CD14-positive monocyte (primary cell): ENCODE measurements around the gene EXOC3L4. TPM values are rescaled to one million over a fixed set of nuclear protein-coding genes. Genes with fewer than 3 reads are reported as not detected.

ENCODE experiments used
- DNase-seq, 3 donors: peaks; one replicate each; pipeline ENCODE4 v3.0.0-alpha.2; 2011 to 2022
- H2AFZ ChIP-seq: 2 replicates; pipeline ENCODE4 v1.6.0; 2012; ENCODE audit warnings: mild to moderate bottlenecking, low read depth, low read length, inconsistent platforms; ENCODE audit not compliant: insufficient read depth, poor library complexity, severe bottlenecking
- H3K27ac ChIP-seq, 2 donors: 1 replicate in 1 of 2; 2 replicates in 1 of 2; pipeline ENCODE4 v1.5.1; 2012 to 2013; ENCODE audit warnings: low read length in 2 of 2, control low read depth in 1 of 2, inconsistent platforms in 1 of 2, low read depth in 1 of 2, mild to moderate bottlenecking in 1 of 2
- H3K27me3 ChIP-seq, 2 donors: one replicate each; pipeline versions ENCODE4 v1.6.0 to v1.6.1; 2011 to 2013; ENCODE audit warnings: low read length in 2 of 2; ENCODE audit not compliant: control insufficient read depth in 2 of 2, insufficient read depth in 2 of 2
- H3K36me3 ChIP-seq, 2 donors: replicated peaks in 1 of 2; 1 replicate in 1 of 2; 2 replicates in 1 of 2; pipeline versions ENCODE4 v1.5.1 to v1.6.1; 2012 to 2013; ENCODE audit warnings: low read length in 2 of 2, control low read depth in 1 of 2, inconsistent platforms in 1 of 2, mild to moderate bottlenecking in 1 of 2; ENCODE audit not compliant: insufficient read depth in 2 of 2, control insufficient read depth in 1 of 2
- H3K4me1 ChIP-seq, 2 donors: 1 replicate in 1 of 2; 2 replicates in 1 of 2; pipeline versions ENCODE4 v1.5.1 to v1.6.1; 2012 to 2013; ENCODE audit warnings: low read length in 2 of 2, control low read depth in 1 of 2, inconsistent platforms in 1 of 2, mild to moderate bottlenecking in 1 of 2, moderate library complexity in 1 of 2; ENCODE audit not compliant: insufficient read depth in 2 of 2, control insufficient read depth in 1 of 2
- H3K4me2 ChIP-seq: replicated peaks from 2 replicates; pipeline ENCODE3; 2012; ENCODE audit warnings: low read length, moderate library complexity, mild to moderate bottlenecking; ENCODE audit not compliant: poor library complexity, severe bottlenecking; ENCODE audit errors: extremely low read depth
- H3K4me3 ChIP-seq, 3 experiments: fragments of 200-600 bp in 1 of 3; sonication (generic) in 1 of 3; replicated peaks in 1 of 3; 1 replicate in 2 of 3; 2 replicates in 1 of 3; pipeline ENCODE4 v1.5.1; 2011 to 2013; ENCODE audit warnings: low read length in 3 of 3, mild to moderate bottlenecking in 3 of 3, control low read depth in 2 of 3, low read depth in 2 of 3, inconsistent platforms in 1 of 3, moderate library complexity in 1 of 3
- H3K79me2 ChIP-seq: 2 replicates; pipeline ENCODE4 v1.6.0; 2012; ENCODE audit warnings: mild to moderate bottlenecking, control low read depth, inconsistent platforms, low read length, moderate library complexity; ENCODE audit not compliant: insufficient read depth
- H3K9ac ChIP-seq: 2 replicates; pipeline ENCODE4 v1.6.0; 2017; ENCODE audit warnings: low read length, mild to moderate bottlenecking; ENCODE audit not compliant: insufficient read depth, poor library complexity, severe bottlenecking
- H3K9me3 ChIP-seq, 2 donors: replicated peaks in 1 of 2; 1 replicate in 1 of 2; 2 replicates in 1 of 2; pipeline versions ENCODE4 v1.5.1 to v1.6.1; 2012 to 2013; ENCODE audit warnings: low read length in 2 of 2, control low read depth in 1 of 2; ENCODE audit not compliant: control insufficient read depth in 1 of 2, insufficient read depth in 1 of 2
- H4K20me1 ChIP-seq: 2 replicates; pipeline ENCODE4 v1.6.0; 2012; ENCODE audit warnings: mild to moderate bottlenecking, low read length, control low read depth, moderate library complexity; ENCODE audit not compliant: insufficient read depth
- H3K27ac Mint-ChIP-seq, 7 donors: one replicate each; pipeline ENCODE4 v1.8.0; 2020; ENCODE audit warnings: mild to moderate bottlenecking in 7 of 7, mixed read lengths in 7 of 7, moderate library complexity in 6 of 7, inconsistent platforms in 2 of 7
- H3K27me3 Mint-ChIP-seq, 3 donors: one replicate each; pipeline ENCODE4 v1.8.0; 2021 to 2022; ENCODE audit warnings: low read depth in 3 of 3, mild to moderate bottlenecking in 3 of 3, mixed read lengths in 3 of 3, moderate library complexity in 3 of 3, inconsistent platforms in 1 of 3
- H3K36me3 Mint-ChIP-seq, 2 donors: one replicate each; pipeline ENCODE4 v1.8.0; 2020; ENCODE audit warnings: mixed read lengths in 2 of 2, inconsistent platforms in 1 of 2, mild to moderate bottlenecking in 1 of 2
- H3K4me1 Mint-ChIP-seq: one replicate; pipeline ENCODE4 v1.8.0; 2020; ENCODE audit warnings: mild to moderate bottlenecking, mixed read lengths
- H3K4me3 Mint-ChIP-seq, 2 donors: one replicate each; pipeline ENCODE4 v1.8.0; 2020; ENCODE audit warnings: mild to moderate bottlenecking in 2 of 2, mixed read lengths in 2 of 2, moderate library complexity in 1 of 2
- H3K9me3 Mint-ChIP-seq, 7 donors: one replicate each; pipeline ENCODE4 v1.8.0; 2020 to 2022; ENCODE audit warnings: mixed read lengths in 7 of 7, mild to moderate bottlenecking in 6 of 7, moderate library complexity in 6 of 7, inconsistent platforms in 2 of 7
- WGBS: methylation state at CpG from one replicate; pipeline ENCODE4 v1.1.5; 2013; ENCODE audit warnings: missing lambda C conversion rate; ENCODE audit not compliant: insufficient coverage; 5-methylcytosine and 5-hydroxymethylcytosine counted together
- intact Hi-C, 2 donors: fragments of 100-400 bp; cut with micrococcal nuclease; formaldehyde crosslinking; loops; one replicate each; pipeline versions ENCODE4 v1.15.0 to v1.15.1; 2023
- polyA plus RNA-seq, 3 donors: library from polyadenylated mRNA; depleted of rRNA in 1 of 3; unstranded in 2 of 3; stranded (reverse) in 1 of 3; fragments of 300-500 nt in 2 of 3; fragments of >200 nt in 1 of 3; fragmentation: Illumina TruSeq in 2 of 3; gene quantifications; 1 replicate in 2 of 3; 2 replicates in 1 of 3; pipeline ENCODE4 v1.2.3, GENCODE V29; 2012 to 2021
- TF ChIP-seq, protein P1 (sequence below): fragments of 200-600 bp; IDR thresholded peaks from one replicate; pipeline ENCODE4 v1.8.0; 2022; ENCODE audit warnings: antibody characterized with exemption, mild to moderate bottlenecking

Gene EXOC3L4
- polyA plus RNA-seq, 3 donors: 0.17 TPM; not detected in 2

GRCh38 chr14:103107455-103107854 is 12.9 kb downstream of the EXOC3L4 start:
- no peaks in the 10 kb centered on the region for H3K36me3 ChIP-seq
- no peak overlapping the region for H3K4me2 ChIP-seq
- peaks cover 65 to 82% of the 10 kb centered on the region in 2 donors for H3K4me1 ChIP-seq
- no peak for DNase-seq
- no peak overlapping the region for H3K9ac ChIP-seq
- no peak overlapping the region for H3K4me3 Mint-ChIP-seq
- TF ChIP-seq, protein P1, sequence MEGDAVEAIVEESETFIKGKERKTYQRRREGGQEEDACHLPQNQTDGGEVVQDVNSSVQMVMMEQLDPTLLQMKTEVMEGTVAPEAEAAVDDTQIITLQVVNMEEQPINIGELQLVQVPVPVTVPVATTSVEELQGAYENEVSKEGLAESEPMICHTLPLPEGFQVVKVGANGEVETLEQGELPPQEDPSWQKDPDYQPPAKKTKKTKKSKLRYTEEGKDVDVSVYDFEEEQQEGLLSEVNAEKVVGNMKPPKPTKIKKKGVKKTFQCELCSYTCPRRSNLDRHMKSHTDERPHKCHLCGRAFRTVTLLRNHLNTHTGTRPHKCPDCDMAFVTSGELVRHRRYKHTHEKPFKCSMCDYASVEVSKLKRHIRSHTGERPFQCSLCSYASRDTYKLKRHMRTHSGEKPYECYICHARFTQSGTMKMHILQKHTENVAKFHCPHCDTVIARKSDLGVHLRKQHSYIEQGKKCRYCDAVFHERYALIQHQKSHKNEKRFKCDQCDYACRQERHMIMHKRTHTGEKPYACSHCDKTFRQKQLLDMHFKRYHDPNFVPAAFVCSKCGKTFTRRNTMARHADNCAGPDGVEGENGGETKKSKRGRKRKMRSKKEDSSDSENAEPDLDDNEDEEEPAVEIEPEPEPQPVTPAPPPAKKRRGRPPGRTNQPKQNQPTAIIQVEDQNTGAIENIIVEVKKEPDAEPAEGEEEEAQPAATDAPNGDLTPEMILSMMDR: no peak
- H3K4me3 ChIP-seq: no peak overlapping the region
- H3K9me3 ChIP-seq: no peaks in the 10 kb centered on the region
- H3K9me3 Mint-ChIP-seq: peaks cover 0 to 13% (median 4%) of the 10 kb centered on the region in 7 donors
- H3K79me2 ChIP-seq: no peaks in the 10 kb centered on the region
- H2AFZ ChIP-seq: no peak overlapping the region
- intact Hi-C loops: no loop called here
- no peaks in the 10 kb centered on the region for H4K20me1 ChIP-seq
- WGBS: 98% methylated on average over 23 of the region's 23 CpGs
- peaks cover 54% of the 10 kb centered on the region for H3K4me1 Mint-ChIP-seq
- peaks cover 14 to 23% of the 10 kb centered on the region in 2 donors for H3K27me3 ChIP-seq
- peaks cover 3 to 4% of the 10 kb centered on the region in 2 donors for H3K36me3 Mint-ChIP-seq
- H3K27ac ChIP-seq: no peak overlapping the region
- H3K27ac Mint-ChIP-seq: peak overlapping the region in 1 of 7 donors; percentile 58
- H3K27me3 Mint-ChIP-seq: peaks cover 27 to 33% (median 31%) of the 10 kb centered on the region in 3 donors

DNA sequence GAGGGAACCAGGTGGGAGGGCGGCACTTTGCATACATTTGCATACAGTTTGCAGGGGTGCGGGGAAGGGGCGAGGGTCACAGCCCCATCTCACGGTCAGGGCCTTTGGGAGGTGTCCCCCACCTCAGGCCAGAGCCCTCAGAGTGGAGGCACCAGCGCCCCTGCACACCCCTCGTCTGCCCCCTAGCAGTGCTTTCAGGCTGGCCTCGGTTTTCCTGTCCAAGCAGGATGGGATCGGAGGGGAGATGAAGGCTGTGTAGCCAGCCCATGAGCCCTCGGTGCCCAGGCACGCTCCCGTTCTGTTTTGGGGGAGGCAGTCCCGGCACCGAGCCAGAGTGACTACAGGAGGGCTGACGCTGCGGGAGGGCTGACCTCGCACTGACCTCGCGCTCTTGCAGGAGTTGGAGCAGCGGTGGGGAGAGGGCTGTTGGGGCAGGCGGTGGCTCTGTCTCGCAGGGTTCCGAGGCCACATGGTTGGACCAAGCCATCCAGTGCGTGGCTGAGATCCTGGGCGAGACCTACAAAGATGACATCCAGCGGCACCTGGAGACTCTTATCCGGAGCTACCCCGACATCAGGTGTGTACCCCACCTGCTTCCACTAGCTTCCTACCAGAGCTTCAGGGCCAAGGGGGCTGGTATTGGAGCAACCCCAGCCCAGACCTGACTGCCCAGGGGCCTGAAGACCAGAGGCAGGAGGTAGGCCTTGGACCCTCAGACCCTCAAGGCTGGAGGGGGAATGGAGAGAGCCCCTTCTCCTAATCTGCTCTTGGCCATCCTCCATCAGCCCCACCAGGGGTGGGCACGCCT is 13.6 kb downstream of the EXOC3L4 start:
- peak overlapping the region in 1 of 2 donors; percentile 57 for H3K27ac ChIP-seq
- H3K27me3 ChIP-seq: peaks cover 9 to 16% of the 10 kb centered on the region in 2 donors
- H3K9me3 Mint-ChIP-seq: peaks cover 0 to 7% (median 4%) of the 10 kb centered on the region in 7 donors
- 93% methylated on average over 26 of the region's 28 CpGs for WGBS
- H4K20me1 ChIP-seq: no peaks in the 10 kb centered on the region
- peaks cover 60% of the 10 kb centered on the region for H3K4me1 Mint-ChIP-seq
- H2AFZ ChIP-seq: no peak overlapping the region
- peak overlapping the region in 1 of 3 experiments; percentile 1 for H3K4me3 ChIP-seq
- DNase-seq: no peak
- no peaks in the 10 kb centered on the region for H3K79me2 ChIP-seq
- TF ChIP-seq, protein P1: no peak
- H3K27ac Mint-ChIP-seq: peak overlapping the region in 6 of 7 donors; percentile 48 to 86 (median 75)
- intact Hi-C loops: no loop called here
- H3K4me2 ChIP-seq: peak overlapping the region; percentile 20
- peaks cover 21 to 26% (median 26%) of the 10 kb centered on the region in 3 donors for H3K27me3 Mint-ChIP-seq
- H3K4me3 Mint-ChIP-seq: peak overlapping the region in 1 of 2 donors; percentile 35
- peaks cover 3 to 4% of the 10 kb centered on the region in 2 donors for H3K36me3 Mint-ChIP-seq
- no peak overlapping the region for H3K9ac ChIP-seq
- H3K4me1 ChIP-seq: peaks cover 72 to 84% of the 10 kb centered on the region in 2 donors
- H3K36me3 ChIP-seq: no peaks in the 10 kb centered on the region
- no peaks in the 10 kb centered on the region for H3K9me3 ChIP-seq
